Measurements from ENCODE around the gene TULP4.
A peak's percentile ranks its signal among the peaks of the same experiment; 100 is the strongest.
"Not testable (repeated sequence)": the region's sequence is repeated elsewhere in the genome, so short reads cannot be mapped to it uniquely, and the experiment has no call there.

TULP4 gene

GRCh38 chr6:158431560-158431959, 119.3 kb downstream of the TULP4 start:
- FAIRE-seq, result no peak

DNA sequence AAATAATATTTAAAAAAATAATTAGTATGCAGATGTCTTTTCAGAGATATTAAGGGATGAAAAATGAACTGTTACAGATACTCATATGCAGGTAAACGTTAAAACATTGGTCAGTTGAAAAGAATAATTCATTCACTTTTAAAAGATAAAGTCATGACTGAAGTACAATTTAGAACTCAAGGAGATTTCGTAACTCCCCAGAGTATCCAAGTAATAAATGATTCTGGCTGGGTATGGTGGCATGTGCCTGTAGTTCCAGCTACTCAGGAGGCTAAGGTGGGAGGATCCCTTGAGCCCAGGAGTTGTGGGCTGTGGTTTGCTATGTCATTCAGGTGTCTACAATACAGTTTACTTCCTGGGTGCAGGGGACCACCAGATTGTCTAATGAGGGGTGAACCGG, 125.3 kb downstream of the TULP4 start:
- FAIRE-seq, result no peak

- no peak for FAIRE-seq
Measured at GRCh38 chr6:158438226-158438625, 126.0 kb downstream of the TULP4 start.

DNA sequence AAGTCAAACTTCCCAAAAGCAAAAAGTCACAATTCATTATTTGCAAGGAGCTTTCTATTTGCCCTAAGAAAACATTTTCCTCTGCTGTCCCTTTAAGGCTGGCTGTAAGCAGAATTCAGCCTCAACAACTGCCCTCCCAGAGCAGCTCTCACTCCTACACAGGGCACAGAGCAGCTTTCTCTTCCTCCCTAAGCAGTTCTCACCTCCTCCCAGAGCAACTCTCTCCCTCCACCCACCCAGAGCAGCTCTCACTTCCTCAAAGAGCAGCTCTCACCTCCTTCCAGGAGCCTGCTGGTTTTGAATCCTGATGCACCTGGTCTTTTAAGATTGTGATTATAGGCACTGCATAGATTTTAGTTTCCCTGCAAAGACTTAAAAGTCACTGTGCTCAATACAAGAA, 127.0 kb downstream of the TULP4 start:
- no peak for FAIRE-seq

GRCh38 chr6:158441716-158442215, 129.5 kb downstream of the TULP4 start:
- no peak for FAIRE-seq

DNA sequence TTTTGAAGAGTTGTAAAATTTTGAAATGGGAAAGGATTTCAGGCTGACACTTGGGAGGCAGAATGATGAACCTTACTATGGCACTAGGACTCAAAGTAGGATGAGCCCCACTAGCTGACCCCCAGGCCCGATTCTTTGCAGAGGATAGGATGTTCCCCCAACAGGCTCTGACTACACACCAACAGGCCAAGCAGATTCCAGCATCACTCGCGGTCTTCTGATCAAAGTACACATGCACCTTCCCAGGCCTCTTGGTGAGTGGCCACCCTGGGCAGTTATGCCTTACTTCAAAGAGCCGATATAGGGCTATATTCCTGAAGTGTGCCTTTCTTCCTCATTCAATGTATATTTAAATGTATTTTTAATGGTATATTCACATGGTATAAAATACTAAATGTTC, 130.0 kb downstream of the TULP4 start:
- no peak for FAIRE-seq

GRCh38 chr6:158445426-158446085, 133.3 kb downstream of the TULP4 start:
- FAIRE-seq, result no peak

DNA sequence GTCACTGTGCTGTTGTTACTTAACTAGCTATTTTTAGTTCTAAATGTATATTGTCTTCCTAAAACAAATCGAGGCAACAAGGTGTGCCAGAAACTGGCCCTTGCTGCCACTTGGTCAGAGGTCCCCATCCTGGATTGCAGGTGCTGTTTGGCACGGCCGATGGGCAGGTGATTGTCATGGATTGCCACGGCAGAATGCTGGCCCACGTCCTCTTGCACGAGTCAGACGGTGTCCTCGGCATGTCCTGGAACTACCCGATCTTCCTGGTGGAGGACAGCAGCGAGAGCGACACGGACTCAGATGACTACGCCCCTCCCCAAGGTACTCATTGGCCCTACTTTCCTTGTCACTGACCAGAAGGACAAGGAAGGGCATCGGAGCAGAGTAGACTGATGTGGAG, 136.6 kb downstream of the TULP4 start:
- FAIRE-seq, result no peak

- no peak for FAIRE-seq
Measured at GRCh38 chr6:158452191-158452590, 139.9 kb downstream of the TULP4 start.

DNA sequence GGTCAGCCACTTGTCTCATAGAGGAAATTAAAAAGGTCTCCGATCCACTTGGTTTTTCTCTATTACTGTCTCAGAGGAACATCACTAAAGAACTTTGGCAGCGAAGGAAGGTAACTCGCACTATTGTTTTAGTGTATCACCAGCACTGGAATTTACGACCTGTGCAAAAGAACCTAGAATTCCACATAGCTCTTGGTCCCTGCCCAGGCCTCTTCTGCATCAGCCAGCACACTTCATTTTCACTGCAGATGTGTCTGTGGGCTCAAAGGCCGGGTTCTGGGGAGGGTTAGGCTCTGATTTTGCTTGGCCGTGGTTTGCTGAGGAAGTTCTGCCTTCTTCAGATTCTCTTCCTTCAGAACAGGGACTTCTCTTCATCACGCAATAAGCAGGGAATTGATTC, 144.9 kb downstream of the TULP4 start:
- no peak for FAIRE-seq

- FAIRE-seq, result no peak
Measured at GRCh38 chr6:158457616-158458278, 145.5 kb downstream of the TULP4 start.

- FAIRE-seq, result no peak
Measured at GRCh38 chr6:158459726-158460125, 147.5 kb downstream of the TULP4 start.

- no peak for FAIRE-seq
Measured at GRCh38 chr6:158460602-158461169, 148.4 kb downstream of the TULP4 start.

- FAIRE-seq, result no peak
Measured at GRCh38 chr6:158461954-158462353, 149.7 kb downstream of the TULP4 start.

DNA sequence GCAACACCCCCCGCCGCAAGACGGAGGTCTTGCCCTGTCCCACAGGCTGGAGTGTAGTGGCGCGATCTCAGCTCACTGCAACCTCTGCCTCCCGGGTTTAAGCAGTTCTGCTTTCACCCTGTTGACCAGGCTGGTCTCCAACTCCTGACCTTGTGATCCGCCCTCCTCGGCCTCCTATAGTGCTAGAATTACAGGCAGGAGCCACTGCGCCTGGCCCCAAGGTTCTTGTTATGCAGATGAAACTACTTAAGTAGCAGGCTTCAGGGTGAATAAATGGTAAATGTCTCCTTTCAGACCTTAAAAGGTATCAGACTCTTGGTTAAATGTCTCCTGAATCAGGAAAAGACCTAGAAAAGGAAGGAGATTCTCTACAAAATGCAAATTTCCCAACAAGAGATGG, 152.2 kb downstream of the TULP4 start:
- FAIRE-seq, result no peak

DNA sequence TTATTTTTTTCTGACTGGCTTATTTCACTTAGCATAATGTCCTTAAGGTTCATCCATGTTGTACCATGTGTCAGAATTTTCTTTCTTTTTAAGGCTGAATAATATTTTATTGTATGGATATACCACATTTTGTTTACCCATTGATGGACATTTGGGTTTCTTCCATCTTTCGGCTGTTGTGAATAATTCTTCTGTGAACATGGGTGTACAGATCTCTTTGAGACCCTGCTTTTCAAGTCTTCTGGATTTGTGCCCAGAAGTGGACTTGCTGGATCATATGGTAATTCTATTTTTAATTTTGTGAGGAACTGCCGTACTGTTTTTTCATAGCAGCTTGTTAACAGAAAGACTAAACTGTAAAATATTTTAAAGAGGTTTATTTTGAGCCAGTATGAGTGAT, 153.0 kb downstream of the TULP4 start:
- no peak for FAIRE-seq

- no peak for FAIRE-seq
Measured at GRCh38 chr6:158465747-158466146, 153.5 kb downstream of the TULP4 start.

- FAIRE-seq, result peak; percentile 4
Measured at GRCh38 chr6:158467923-158468322, 155.7 kb downstream of the TULP4 start.

DNA sequence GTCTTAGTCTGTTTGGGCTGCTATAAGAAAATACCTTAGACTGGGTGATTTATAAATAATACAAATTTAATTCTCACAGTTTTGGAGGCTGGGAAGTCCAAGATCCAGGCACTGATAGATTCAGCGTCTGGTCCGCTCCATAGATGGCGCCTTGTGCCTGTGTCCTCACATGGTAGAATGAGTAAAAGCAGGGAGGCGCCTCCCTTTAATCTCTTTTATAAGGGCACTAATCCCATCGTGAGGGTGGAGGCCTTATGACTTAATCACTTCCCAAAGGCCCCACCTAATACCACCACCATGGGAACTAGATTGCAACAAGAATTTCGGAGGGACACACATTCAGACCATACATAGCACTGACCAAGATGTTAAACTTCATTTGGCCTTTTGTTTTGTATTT, 156.4 kb downstream of the TULP4 start:
- no peak for FAIRE-seq

DNA sequence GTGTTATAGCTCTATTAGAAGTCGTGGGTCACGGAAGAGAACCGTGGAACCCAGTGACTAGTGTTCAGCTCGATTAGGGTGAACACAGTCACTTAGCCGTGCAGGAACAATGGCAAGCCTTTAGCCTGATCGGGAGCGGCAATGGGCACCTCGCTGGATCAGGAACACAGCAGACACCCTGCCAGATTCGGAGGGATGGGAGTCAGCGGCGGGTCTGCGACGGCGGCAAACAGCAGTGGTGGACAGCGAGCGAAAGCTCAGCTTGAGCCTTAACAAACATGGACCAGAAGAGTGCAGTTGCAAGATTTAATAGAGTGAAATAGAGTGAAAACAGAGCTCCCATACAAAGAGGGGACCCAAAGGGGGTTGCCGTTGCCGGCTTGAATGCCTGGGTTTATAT, 157.8 kb downstream of the TULP4 start:
- not testable (repeated sequence) for FAIRE-seq

- FAIRE-seq, result no peak
Measured at GRCh38 chr6:158471339-158471738, 159.1 kb downstream of the TULP4 start.

- FAIRE-seq, result no peak
Measured at GRCh38 chr6:158472447-158472846, 160.2 kb downstream of the TULP4 start.

DNA sequence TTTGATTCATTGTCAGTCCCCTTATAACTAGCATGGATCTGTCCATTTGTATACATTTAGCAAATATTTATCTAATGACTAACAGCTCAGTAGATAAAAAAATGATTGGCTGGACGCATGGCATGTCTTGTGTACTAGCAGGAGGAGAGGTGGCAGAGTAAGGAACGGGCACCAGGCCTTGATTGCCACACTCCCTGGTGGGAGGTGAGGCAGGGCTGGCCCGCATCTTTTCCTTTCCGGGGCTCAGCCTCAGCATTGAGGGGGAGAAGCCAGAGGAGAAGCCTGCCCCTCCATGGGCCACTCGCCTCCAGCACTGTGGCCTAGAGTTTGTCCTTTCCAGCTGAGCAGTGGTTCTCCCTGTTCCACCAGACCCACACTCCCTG, 162.7 kb downstream of the TULP4 start:
- FAIRE-seq, result no peak
